Psoas muscle (tissue), 8 donors: ENCODE measurements around the gene EXPH5. TPM values are rescaled to one million over a fixed set of nuclear protein-coding genes. Genes with fewer than 3 reads are reported as not detected.

Source experiments
- ATAC-seq, 4 donors: fragments of 200-7000 bp; cut with Tn5 transposase; one replicate each; pipeline ENCODE4 v1.9.1; 2020; ENCODE audit warnings: moderate library complexity in 3 of 4, mild to moderate bottlenecking in 2 of 4
- DNase-seq, 2 donors: peaks; one replicate each; pipeline ENCODE4 v3.0.0-alpha.2; 2020
- H3K27ac ChIP-seq: fragments of 200-600 bp; one replicate; pipeline ENCODE4 v1.8.0; 2022
- H3K27me3 ChIP-seq, 3 donors: fragments of 200-600 bp in 1 of 3; one replicate each; pipeline versions ENCODE4 v1.6.1 to v1.8.0; 2013 to 2022; ENCODE audit warnings: low read length in 2 of 3, mild to moderate bottlenecking in 2 of 3, moderate library complexity in 1 of 3; ENCODE audit not compliant: insufficient read depth in 3 of 3
- H3K36me3 ChIP-seq, 2 donors: fragments of 200-600 bp in 1 of 2; one replicate each; pipeline versions ENCODE4 v1.6.1 to v1.8.0; 2013 to 2022; ENCODE audit warnings: low read depth in 1 of 2, mild to moderate bottlenecking in 1 of 2, moderate library complexity in 1 of 2; ENCODE audit not compliant: insufficient read depth in 1 of 2
- H3K4me1 ChIP-seq: fragments of 200-600 bp; one replicate; pipeline ENCODE4 v1.8.0; 2022
- H3K4me3 ChIP-seq: fragments of 200-600 bp; one replicate; pipeline ENCODE4 v1.8.0; 2022; ENCODE audit warnings: mild to moderate bottlenecking
- H3K9me3 ChIP-seq: fragments of 200-600 bp; one replicate; pipeline ENCODE4 v1.8.0; 2022
- WGBS, 3 donors: extraction: QIAGEN DNeasy Blood & Tissue Kit; methylation state at CpG; one replicate each; pipeline versions ENCODE4 v1.1.6 to v1.1.7; 2013; 5-methylcytosine and 5-hydroxymethylcytosine counted together
- intact Hi-C, 2 donors: fragments of 100-400 bp; cut with DNase I; formaldehyde crosslinking; loops; one replicate each; pipeline versions ENCODE4 v1.11.0 to v1.14.2; 2022
- polyA plus RNA-seq, 3 donors: library from polyadenylated mRNA; stranded (reverse); fragments of 200-250 nt; gene quantifications; one replicate each; pipeline ENCODE4 v1.2.3, GENCODE V29; 2013
- total RNA-seq, 4 donors: library from RNA; stranded (reverse); fragmentation: NEBNext Ultra II Directional in 2 of 4; extraction: Animal tissue kit (Norgen Biotek cat#: 25700) in 2 of 4; gene quantifications; one replicate each; pipeline versions ENCODE4 v1.2.1 to v1.2.4, GENCODE V29; 2021 to 2023
- TF ChIP-seq, protein P1 (sequence below): fragments of 200-600 bp; IDR thresholded peaks from one replicate; pipeline ENCODE4 v1.8.0; 2022; ENCODE audit warnings: antibody characterized with exemption
- donor health status: healthy with polysubstance abuse.
- donor health status: DM: no; HTN: no; CAD: no; lungs with moderate emphysema.
- donor health status: Bipolar disorder and iron deficiency.
- donor health status: healthy.
- donor health status: DM: yes; HTN: yes; CAD: no.
- donor health status: DM: no; HTN: no; CAD: no.
- donor health status: DM: no; HTN: no; CAD: no.
- donor health status: DM: yes; HTN: yes; CAD: no.

Gene EXPH5
- total and polyA plus RNA-seq, 7 donors: 0.01 to 0.58 (median 0.15) TPM

- TF ChIP-seq, protein P1, sequence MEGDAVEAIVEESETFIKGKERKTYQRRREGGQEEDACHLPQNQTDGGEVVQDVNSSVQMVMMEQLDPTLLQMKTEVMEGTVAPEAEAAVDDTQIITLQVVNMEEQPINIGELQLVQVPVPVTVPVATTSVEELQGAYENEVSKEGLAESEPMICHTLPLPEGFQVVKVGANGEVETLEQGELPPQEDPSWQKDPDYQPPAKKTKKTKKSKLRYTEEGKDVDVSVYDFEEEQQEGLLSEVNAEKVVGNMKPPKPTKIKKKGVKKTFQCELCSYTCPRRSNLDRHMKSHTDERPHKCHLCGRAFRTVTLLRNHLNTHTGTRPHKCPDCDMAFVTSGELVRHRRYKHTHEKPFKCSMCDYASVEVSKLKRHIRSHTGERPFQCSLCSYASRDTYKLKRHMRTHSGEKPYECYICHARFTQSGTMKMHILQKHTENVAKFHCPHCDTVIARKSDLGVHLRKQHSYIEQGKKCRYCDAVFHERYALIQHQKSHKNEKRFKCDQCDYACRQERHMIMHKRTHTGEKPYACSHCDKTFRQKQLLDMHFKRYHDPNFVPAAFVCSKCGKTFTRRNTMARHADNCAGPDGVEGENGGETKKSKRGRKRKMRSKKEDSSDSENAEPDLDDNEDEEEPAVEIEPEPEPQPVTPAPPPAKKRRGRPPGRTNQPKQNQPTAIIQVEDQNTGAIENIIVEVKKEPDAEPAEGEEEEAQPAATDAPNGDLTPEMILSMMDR: no peak
- H3K27me3 ChIP-seq: no peaks in the 10 kb centered on the region
- H3K4me1 ChIP-seq: no peaks in the 10 kb centered on the region
- no peak overlapping the region for H3K27ac ChIP-seq
- no peaks in the 10 kb centered on the region for H3K9me3 ChIP-seq
- no peak overlapping the region for H3K4me3 ChIP-seq
- WGBS, 3 donors: 80 to 84% (median 81%) methylated on average over 11 of the region's 11 CpGs
- no peak for DNase-seq
- intact Hi-C loops: no loop called here
- ATAC-seq: no peak
- peaks cover 0 to 61% of the 10 kb centered on the region in 2 donors for H3K36me3 ChIP-seq
Observed at GRCh38 chr11:108474664-108475463, 118.7 kb downstream of the EXPH5 start.

DNA sequence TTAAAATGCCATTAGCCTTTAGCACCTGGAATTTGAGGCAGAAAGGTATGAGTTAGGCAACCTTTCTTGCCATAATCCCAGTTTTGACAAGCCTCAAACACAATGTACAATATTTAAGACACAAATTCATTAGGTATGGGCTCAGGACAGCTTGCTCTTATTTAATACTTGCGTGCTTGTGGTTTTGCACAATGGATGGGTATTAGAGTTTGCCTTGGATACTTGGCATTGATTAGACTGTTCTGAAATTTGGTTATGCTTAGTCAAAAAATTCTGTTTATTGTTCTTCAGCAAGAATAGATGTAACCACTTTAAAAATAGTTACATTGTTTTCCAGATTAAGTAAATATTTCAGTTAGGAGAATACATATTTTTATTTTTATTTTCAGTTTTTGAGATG lies 120.9 kb downstream of the EXPH5 start:
- Histone ChIP-seq H3K9me3 (no peaks in the 10 kb centered on the region), H3K27ac (no peak overlapping the region), H3K4me1 (peaks cover 4% of the 10 kb centered on the region), H3K36me3 (peaks cover 0 to 43% of the 10 kb centered on the region in 2 donors), H3K27me3 (no peaks in the 10 kb centered on the region), H3K4me3 (no peak overlapping the region)
- intact Hi-C loops: no loop called here
- 97 to 100% (median 100%) methylated on average over 1 of the region's 1 CpG for WGBS, 3 donors
- no peak for DNase-seq
- TF ChIP-seq, protein P1: no peak
- ATAC-seq: no peak

DNA sequence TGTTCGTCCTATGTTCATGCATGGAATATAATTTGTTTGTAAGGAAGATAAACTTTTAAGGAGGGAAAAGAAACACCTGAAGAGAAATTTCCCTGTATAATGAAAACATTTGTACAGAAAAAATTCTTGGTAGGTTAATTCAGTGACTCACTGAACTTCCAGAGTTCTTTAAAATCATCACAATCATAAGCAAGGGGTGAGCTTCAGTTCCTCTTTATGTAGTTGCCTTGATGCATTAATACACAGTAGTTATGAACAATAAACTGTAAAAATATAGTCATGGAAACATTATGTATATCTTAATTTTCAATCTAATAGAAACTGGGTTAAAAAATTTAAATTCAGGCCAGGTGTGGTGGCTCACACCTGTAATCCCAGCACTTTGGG lies 125.1 kb downstream of the EXPH5 start:
- H3K9me3 ChIP-seq: no peaks in the 10 kb centered on the region
- H3K4me3 ChIP-seq: no peak overlapping the region
- peaks cover 0 to 3% of the 10 kb centered on the region in 2 donors for H3K36me3 ChIP-seq
- H3K27me3 ChIP-seq: no peaks in the 10 kb centered on the region
- intact Hi-C loops: loop anchor here in 1 of 2 donors (10.0 kb wide), 1 partner anchor 186 kb away; no protein-coding TSS in a partner anchor
- 81 to 86% (median 82%) methylated on average over 1 of the region's 1 CpG for whole genome bisulfite sequencing, 3 donors
- TF ChIP-seq, protein P1: no peak
- H3K4me1 ChIP-seq: peaks cover 4% of the 10 kb centered on the region
- DNase-seq (no peak), ATAC-seq (no peak)
- no peak overlapping the region for H3K27ac ChIP-seq

GRCh38 chr11:108467091-108467823 lies 126.3 kb downstream of the EXPH5 start, which contains the start of gene C11orf65:
Gene C11orf65 (minus strand): TSS chr11:108467529. CDS start chr11:108461559, 5,970 bp downstream.
- H3K27me3 ChIP-seq: no peaks in the 10 kb centered on the region
- no peaks in the 10 kb centered on the region for H3K36me3 ChIP-seq
- H3K9me3 ChIP-seq: no peaks in the 10 kb centered on the region
- ATAC-seq (peak; percentile 100), DNase-seq (peak; percentile 94 to 97)
- peak within 1 kb of the TSS; percentile 96 for H3K27ac ChIP-seq
- peak within 1 kb of the TSS; percentile 77 for H3K4me3 ChIP-seq
- intact Hi-C loops: loop anchor here (2.0 to 10.0 kb wide), 2 partner anchors 30 to 188 kb away; no protein-coding TSS in a partner anchor
- WGBS, 3 donors: 0 to 1% (median 0%) methylated on average over 35 of the region's 35 CpGs
- H3K4me1 ChIP-seq: peaks cover 4% of the 10 kb centered on the region
- TF ChIP-seq, protein P1: no peak
